DOHH2 (cell line): ENCODE data around the gene NPDC1.

Source experiments
- EZH2phosphoT487 ChIP-seq: fragments of 200-600 bp; sonication (generic); IDR thresholded peaks from 2 replicates; pipeline ENCODE4 v1.6.1; 2017; ENCODE audit warnings: borderline replicate concordance, mild to moderate bottlenecking, antibody characterized with exemption, low read length, moderate library complexity, mixed read lengths
- TF ChIP-seq, protein P1 (sequence below): fragments of 200-600 bp; sonication (generic); IDR thresholded peaks from one replicate; pipeline ENCODE4 v1.5.1; 2014; ENCODE audit warnings: antibody characterized with exemption, mild to moderate bottlenecking, low read depth, low read length; ENCODE audit not compliant: poor library complexity, severe bottlenecking

DNA sequence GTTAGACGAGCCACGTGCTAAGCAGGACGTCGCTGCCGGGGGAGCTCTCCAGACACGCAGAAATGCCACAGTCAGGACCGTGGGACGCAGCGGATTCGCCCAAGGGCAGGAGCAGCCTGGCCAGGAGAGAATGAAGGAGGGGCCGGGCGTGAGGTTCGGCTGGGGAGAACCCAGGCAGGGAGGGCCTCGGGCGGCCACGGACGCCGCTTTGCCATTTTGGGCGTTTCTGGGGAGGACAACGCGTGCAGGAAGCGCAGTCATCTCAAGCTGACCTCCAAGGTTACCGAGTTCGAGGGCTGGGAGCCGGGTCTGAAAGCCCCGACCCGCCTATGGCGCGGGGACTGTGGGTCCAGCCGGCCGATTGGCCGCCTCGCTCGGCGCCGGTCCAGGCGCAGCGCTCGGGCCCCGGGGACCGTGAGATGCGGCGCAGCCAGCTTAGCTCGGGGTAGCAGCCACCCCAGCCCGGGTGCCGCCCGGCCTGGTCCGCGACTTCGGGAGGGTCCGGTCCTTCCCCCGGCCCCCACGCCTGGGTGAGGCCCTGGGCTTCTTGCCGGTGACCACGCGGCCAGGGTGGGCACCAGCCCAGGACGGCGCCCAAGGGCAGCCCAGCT, 40.0 kb upstream of the NPDC1 start:
- TF ChIP-seq, protein P1, sequence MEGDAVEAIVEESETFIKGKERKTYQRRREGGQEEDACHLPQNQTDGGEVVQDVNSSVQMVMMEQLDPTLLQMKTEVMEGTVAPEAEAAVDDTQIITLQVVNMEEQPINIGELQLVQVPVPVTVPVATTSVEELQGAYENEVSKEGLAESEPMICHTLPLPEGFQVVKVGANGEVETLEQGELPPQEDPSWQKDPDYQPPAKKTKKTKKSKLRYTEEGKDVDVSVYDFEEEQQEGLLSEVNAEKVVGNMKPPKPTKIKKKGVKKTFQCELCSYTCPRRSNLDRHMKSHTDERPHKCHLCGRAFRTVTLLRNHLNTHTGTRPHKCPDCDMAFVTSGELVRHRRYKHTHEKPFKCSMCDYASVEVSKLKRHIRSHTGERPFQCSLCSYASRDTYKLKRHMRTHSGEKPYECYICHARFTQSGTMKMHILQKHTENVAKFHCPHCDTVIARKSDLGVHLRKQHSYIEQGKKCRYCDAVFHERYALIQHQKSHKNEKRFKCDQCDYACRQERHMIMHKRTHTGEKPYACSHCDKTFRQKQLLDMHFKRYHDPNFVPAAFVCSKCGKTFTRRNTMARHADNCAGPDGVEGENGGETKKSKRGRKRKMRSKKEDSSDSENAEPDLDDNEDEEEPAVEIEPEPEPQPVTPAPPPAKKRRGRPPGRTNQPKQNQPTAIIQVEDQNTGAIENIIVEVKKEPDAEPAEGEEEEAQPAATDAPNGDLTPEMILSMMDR = no peak
- TF ChIP-seq EZH2phosphoT487 = no peak
